HepG2 (cell line): ENCODE results near the gene PYGO2. TPM values are rescaled to one million over a fixed set of nuclear protein-coding genes. Genes with fewer than 3 reads are reported as not detected.

Source experiments
- ATAC-seq: fragments of 200-7000 bp; cut with Tn5 transposase; 3 replicates; pipeline ENCODE4 v1.9.1; 2020; ENCODE audit warnings: mild to moderate bottlenecking, moderate library complexity
- BruUV-seq: library from RNA; stranded (reverse); fragments of 400-500 nt; replicated peaks from 2 replicates; lab custom pipeline; 2021; lab: Mats Ljungman, UMichigan
- CTCF ChIA-PET: fragments of 300-600 bp; formaldehyde crosslinking; extraction: SDS; loops from one replicate; lab custom pipeline; 2021; ENCODE audit warnings: low total read pairs, inconsistent platforms, low intra/inter-chr PET ratio; lab: Yijun Ruan, JAX
- POLR2A ChIA-PET: fragments of 350-600 bp; sonication (Branson Sonifier 250); formaldehyde crosslinking; loops from one replicate; lab custom pipeline; 2020; ENCODE audit warnings: antibody characterized with exemption, inconsistent platforms; lab: Yijun Ruan, JAX
- DNase-seq: peaks from one replicate; pipeline ENCODE4 v3.0.0-alpha.2; 2015; ENCODE audit warnings: low spot score
- FAIRE-seq: peaks from 3 replicates; lab custom pipeline; 2011; peaks lifted over from hg19 to GRCh38; lab: Jason Lieb, UNC
- H2AFZ ChIP-seq: one replicate; pipeline ENCODE4 v1.6.1; 2011; ENCODE audit warnings: low read length, inconsistent platforms
- H3K27ac ChIP-seq: fragments of 300-600 bp; 3 replicates; pipeline ENCODE4 v1.8.0; 2011; ENCODE audit warnings: mixed run types, mild to moderate bottlenecking, mixed read lengths, low read length, inconsistent platforms; ENCODE audit not compliant: insufficient read depth; ENCODE audit errors: extremely low read length
- H3K27me3 ChIP-seq, 2 experiments: fragments of 200-600 bp in 1 of 2; 2 replicates in 1 of 2; 3 replicates in 1 of 2; pipeline versions ENCODE4 v1.6.0 to v1.8.0; 2011; ENCODE audit warnings: low read length in 2 of 2, mild to moderate bottlenecking in 2 of 2, moderate library complexity in 2 of 2, inconsistent platforms in 1 of 2; ENCODE audit not compliant: insufficient read depth in 2 of 2, control insufficient read depth in 1 of 2
- H3K36me3 ChIP-seq, 2 experiments: fragments of 200-600 bp in 1 of 2; replicated peaks in 1 of 2; 2 replicates in 1 of 2; 3 replicates in 1 of 2; pipeline versions ENCODE4 v1.5.1 to v1.8.0; 2011; ENCODE audit warnings: low read length in 2 of 2, inconsistent platforms in 1 of 2; ENCODE audit not compliant: insufficient read depth in 2 of 2, control insufficient read depth in 1 of 2
- H3K4me1 ChIP-seq: 2 replicates; pipeline ENCODE4 v1.5.1; 2012; ENCODE audit warnings: low read length, inconsistent platforms; ENCODE audit not compliant: insufficient read depth
- H3K4me2 ChIP-seq: 2 replicates; pipeline ENCODE4 v1.6.0; 2011; ENCODE audit warnings: low read depth, low read length, inconsistent platforms
- H3K4me3 ChIP-seq, 3 experiments: fragments of 200-600 bp in 1 of 3; sonication (generic), shearing (Covaris generic) in 1 of 3; replicated peaks in 1 of 3; 2 replicates each; pipeline ENCODE4 v1.5.1; 2011 to 2016; ENCODE audit warnings: low read length in 3 of 3, inconsistent platforms in 2 of 3, low read depth in 2 of 3, mild to moderate bottlenecking in 2 of 3, control low read depth in 1 of 3, mixed read lengths in 1 of 3; ENCODE audit not compliant: insufficient read depth in 1 of 3
- H3K79me2 ChIP-seq: one replicate; pipeline ENCODE4 v1.6.1; 2011; ENCODE audit warnings: low read length, inconsistent platforms; ENCODE audit not compliant: insufficient read depth
- H3K9ac ChIP-seq: 2 replicates; pipeline ENCODE4 v1.6.0; 2011; ENCODE audit warnings: mild to moderate bottlenecking, low read depth, low read length, inconsistent platforms; ENCODE audit not compliant: insufficient read depth
- H3K9me3 ChIP-seq: 2 replicates; pipeline ENCODE4 v1.5.1; 2012; ENCODE audit warnings: mild to moderate bottlenecking, low read length
- H4K20me1 ChIP-seq: 2 replicates; pipeline ENCODE4 v1.6.0; 2011; ENCODE audit warnings: inconsistent platforms, mild to moderate bottlenecking, low read length, moderate library complexity; ENCODE audit not compliant: insufficient read depth
- AKNA ChIP-seq: sonication (generic); formaldehyde crosslinking; IDR thresholded peaks from 2 replicates; pipeline ENCODE4 v1.4.0; 2020; ENCODE audit warnings: missing genetic modification reagents, borderline replicate concordance
- ETV5 ChIP-seq: IDR thresholded peaks from 2 replicates; pipeline ENCODE4 v1.6.1; 2018; ENCODE audit warnings: missing biosample characterization, missing genetic modification reagents, inconsistent platforms, borderline replicate concordance
- EZH2 ChIP-seq: conservative IDR thresholded peaks from 2 replicates; pipeline ENCODE4 v1.6.1; 2012; ENCODE audit warnings: mild to moderate bottlenecking, low read depth, low read length, moderate library complexity
- HOXA5 ChIP-seq: sonication (generic); formaldehyde crosslinking; IDR thresholded peaks from 2 replicates; pipeline ENCODE4 v1.4.0; 2020; ENCODE audit warnings: missing genetic modification reagents
- KDM1A ChIP-seq: IDR thresholded peaks from 2 replicates; pipeline ENCODE4 v1.6.1; 2016; ENCODE audit warnings: missing compliant biosample characterization
- MIER3 ChIP-seq: IDR thresholded peaks from 2 replicates; pipeline ENCODE4 v1.6.1; 2016; ENCODE audit warnings: missing compliant biosample characterization, borderline replicate concordance
- MLLT10 ChIP-seq: sonication (generic); formaldehyde crosslinking; IDR thresholded peaks from 2 replicates; pipeline ENCODE4 v1.4.0; 2020; ENCODE audit warnings: missing genetic modification reagents
- PHF8 ChIP-seq: sonication (generic); formaldehyde crosslinking; IDR thresholded peaks from 2 replicates; pipeline ENCODE4 v1.5.0; 2020; ENCODE audit warnings: missing genetic modification reagents
- TAF1 ChIP-seq: sonication (generic); formaldehyde crosslinking; IDR thresholded peaks from 2 replicates; pipeline ENCODE4 v1.4.0; 2020; ENCODE audit warnings: missing genetic modification reagents
- TCF12 ChIP-seq, 2 experiments: fragments of 450-650 bp in 1 of 2; sonication (generic) in 1 of 2; formaldehyde crosslinking in 1 of 2; IDR thresholded peaks; 2 replicates each; pipeline versions ENCODE4 v1.6.1 to v1.8.0; 2017 to 2022; ENCODE audit warnings: antibody characterized with exemption in 1 of 2, mild to moderate bottlenecking in 1 of 2, missing genetic modification reagents in 1 of 2, moderate library complexity in 1 of 2
- TOPORS ChIP-seq: sonication (generic); formaldehyde crosslinking; IDR thresholded peaks from 2 replicates; pipeline ENCODE4 v1.8.0; 2023; ENCODE audit warnings: mild to moderate bottlenecking, missing genetic modification reagents
- ZNF441 ChIP-seq: sonication (generic); formaldehyde crosslinking; IDR thresholded peaks from 2 replicates; pipeline ENCODE4 v1.7.0; 2021; ENCODE audit warnings: missing genetic modification reagents, borderline replicate concordance
- ZNF616 ChIP-seq: sonication (generic); formaldehyde crosslinking; IDR thresholded peaks from 2 replicates; pipeline ENCODE4 v1.5.0; 2020; ENCODE audit warnings: low read depth, mild to moderate bottlenecking, missing genetic modification reagents
- WGBS: methylation state at CpG from one replicate; pipeline ENCODE4 v1.1.6; 2017; ENCODE audit warnings: low lambda C conversion rate; 5-methylcytosine and 5-hydroxymethylcytosine counted together
- in situ Hi-C: cut with HindIII; loops from 2 replicates; pipeline ENCODE4 v1.10.0; 2017; ENCODE audit warnings: low pct_unique_long_range_greater_than_20kb; ENCODE audit not compliant: extremely low pct_ligation_motif_present
- intact Hi-C: fragments of 100-400 bp; cut with micrococcal nuclease; formaldehyde crosslinking; loops from one replicate; pipeline ENCODE4 v1.10.0; 2022; ENCODE audit not compliant: unreplicated experiment
- polyA plus RNA-seq, 8 experiments: library from polyadenylated mRNA; depleted of rRNA in 3 of 8; stranded (reverse) in 7 of 8; unstranded in 1 of 8; fragments of >200 nt; fragmentation: Illumina TruSeq in 4 of 8; extraction: Trizol in 4 of 8; gene quantifications; 2 replicates each; pipeline versions ENCODE4 v1.2.1 to v1.2.3, GENCODE V29; 2011 to 2016; ENCODE audit warnings: low read depth in 4 of 8, missing spikeins in 1 of 8, mixed read lengths in 1 of 8; ENCODE audit not compliant: insufficient read depth in 1 of 8
- total RNA-seq, 5 experiments: library from RNA; depleted of rRNA; stranded (reverse); fragments of >200 nt; fragmentation: Illumina TruSeq; extraction: Trizol; gene quantifications; 2 replicates each; pipeline ENCODE4 v1.2.3, GENCODE V29; 2016; ENCODE audit warnings: low read depth in 1 of 5
- TF ChIP-seq, protein P1 (sequence below): sonication (generic); formaldehyde crosslinking; IDR thresholded peaks from 2 replicates; pipeline ENCODE4 v1.9.0; 2021; ENCODE audit warnings: missing genetic modification reagents, borderline replicate concordance

Gene PYGO2
- total and polyA plus RNA-seq, 2 of the 13 experiments (the other 11 are each of a cell fraction or from before 2014, with no cell fraction given): 20.3 to 21.8 TPM

GRCh38 chr1:154936555-154937084 is 25.0 kb downstream of the PYGO2 start, which contains the start of gene PMVK (continued):
- TF ChIP-seq, protein P1, sequence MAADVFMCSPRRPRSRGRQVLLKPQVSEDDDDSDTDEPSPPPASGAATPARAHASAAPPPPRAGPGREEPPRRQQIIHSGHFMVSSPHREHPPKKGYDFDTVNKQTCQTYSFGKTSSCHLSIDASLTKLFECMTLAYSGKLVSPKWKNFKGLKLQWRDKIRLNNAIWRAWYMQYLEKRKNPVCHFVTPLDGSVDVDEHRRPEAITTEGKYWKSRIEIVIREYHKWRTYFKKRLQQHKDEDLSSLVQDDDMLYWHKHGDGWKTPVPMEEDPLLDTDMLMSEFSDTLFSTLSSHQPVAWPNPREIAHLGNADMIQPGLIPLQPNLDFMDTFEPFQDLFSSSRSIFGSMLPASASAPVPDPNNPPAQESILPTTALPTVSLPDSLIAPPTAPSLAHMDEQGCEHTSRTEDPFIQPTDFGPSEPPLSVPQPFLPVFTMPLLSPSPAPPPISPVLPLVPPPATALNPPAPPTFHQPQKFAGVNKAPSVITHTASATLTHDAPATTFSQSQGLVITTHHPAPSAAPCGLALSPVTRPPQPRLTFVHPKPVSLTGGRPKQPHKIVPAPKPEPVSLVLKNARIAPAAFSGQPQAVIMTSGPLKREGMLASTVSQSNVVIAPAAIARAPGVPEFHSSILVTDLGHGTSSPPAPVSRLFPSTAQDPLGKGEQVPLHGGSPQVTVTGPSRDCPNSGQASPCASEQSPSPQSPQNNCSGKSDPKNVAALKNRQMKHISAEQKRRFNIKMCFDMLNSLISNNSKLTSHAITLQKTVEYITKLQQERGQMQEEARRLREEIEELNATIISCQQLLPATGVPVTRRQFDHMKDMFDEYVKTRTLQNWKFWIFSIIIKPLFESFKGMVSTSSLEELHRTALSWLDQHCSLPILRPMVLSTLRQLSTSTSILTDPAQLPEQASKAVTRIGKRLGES (CRISPR knock-in tag): peak; percentile 93; the same call in 1 of the 2 replicates
- peak; percentile 61; the same call in 1 of the 2 replicates for TF ChIP-seq MIER3 (CRISPR knock-in tag)
- peak; percentile 99 for TF ChIP-seq TOPORS (CRISPR knock-in tag)
- TF ChIP-seq MLLT10 (CRISPR knock-in tag): no peak
- TF ChIP-seq ZNF616 (CRISPR knock-in tag): peak; percentile 99
- 0 out of 2 replicates have a peak, but pooled peaks have one; percentile 39 for TF ChIP-seq KDM1A (CRISPR knock-in tag)
- peak; percentile 98 for TF ChIP-seq ZNF441
- TF ChIP-seq PHF8: peak; percentile 60
- TF ChIP-seq, all 625 proteins: peak for 484

DNA sequence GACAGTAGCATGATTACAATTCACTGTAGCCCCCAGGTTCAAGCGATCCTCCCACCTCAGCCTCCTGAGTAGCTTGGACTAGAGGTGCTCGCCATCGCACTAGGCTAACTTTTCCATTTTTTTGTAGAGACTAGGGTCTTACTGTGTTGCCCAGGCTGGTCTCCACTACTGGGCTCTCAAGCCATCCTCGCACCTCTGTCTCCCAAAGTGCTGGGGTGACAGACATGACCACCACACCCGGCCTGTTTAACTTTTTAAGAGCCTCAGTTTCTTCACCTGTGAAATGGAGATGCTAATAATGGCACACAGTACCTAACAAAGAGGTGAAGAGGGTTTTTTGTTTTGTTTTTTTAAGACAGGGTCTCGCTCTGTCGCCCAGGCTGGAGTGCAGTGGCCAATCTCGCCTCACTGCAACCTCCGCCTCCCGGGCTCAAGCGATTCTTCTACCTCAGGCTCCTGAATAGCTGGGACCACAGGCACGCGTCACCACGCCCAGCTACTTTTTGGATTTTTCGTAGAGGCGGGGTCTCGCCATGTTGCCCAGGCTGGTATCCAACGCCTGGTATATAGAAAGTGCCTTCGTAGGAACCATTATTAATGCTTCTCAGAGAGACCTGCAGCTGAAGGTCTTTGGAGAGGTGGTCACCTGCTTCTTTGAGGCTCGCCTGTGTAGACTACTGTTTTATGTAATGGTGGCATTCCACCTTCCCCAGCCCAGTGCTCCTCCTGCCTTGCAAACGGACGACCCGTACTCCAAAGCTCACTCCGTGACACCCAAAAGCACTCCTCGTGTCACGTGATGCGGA is 25.6 kb downstream of the PYGO2 start:
- DNase-seq: no peak
- CTCF ChIA-PET: interaction anchor here (1.3 kb wide), 1 partner anchor 29 kb away, joined by 6 read pairs; no protein-coding TSS in a partner anchor
- Histone ChIP-seq H3K36me3 (no peaks in the 10 kb centered on the region), H3K4me3 (peak overlapping the region; percentile 57 to 77 (median 69); a peak in 5 of 6 replicates), H4K20me1 (no peaks in the 10 kb centered on the region), H3K9ac (peak overlapping the region; percentile 95), H2AFZ (no peak overlapping the region), H3K27me3 (no peaks in the 10 kb centered on the region), H3K4me1 (peaks cover 74% of the 10 kb centered on the region), H3K27ac (peak overlapping the region; percentile 99), H3K79me2 (no peaks in the 10 kb centered on the region), H3K4me2 (peak overlapping the region; percentile 91), H3K9me3 (no peaks in the 10 kb centered on the region)
- BruUV-seq: TSS peak; percentile 64
- WGBS: 73% methylated on average over 27 of the region's 27 CpGs
- no peak for FAIRE-seq
- in situ Hi-C loops: no loop called here
- POLR2A ChIA-PET: interaction anchor here (1.0 to 2.6 kb wide), 20 partner anchors 8 to 1805 kb away, joined by 3 to 28 read pairs (median 5); partner anchors contain the start of genes EFNA4, MRPL24, PBXIP1 and PYGO2
- peak; percentile 14; the same call in 2 of the 3 replicates for ATAC-seq
- intact Hi-C loops: loop anchor here (2.0 kb wide), 1 partner anchor 29 kb away; no protein-coding TSS in a partner anchor
- TF ChIP-seq EZH2 (no peak), TAF1 (no peak), AKNA (CRISPR knock-in tag) (no peak), TCF12 (IDR thresholded peaks at IDR 0.05) (no peak), TCF12 (CRISPR knock-in tag; IDR thresholded peaks at IDR 0.05) (no peak), ETV5 (CRISPR knock-in tag) (no peak), HOXA5 (no peak)
